Hypothalamus (tissue), 51 donors: Measurements from ENCODE around the gene SUSD6.
"Not testable (repeated sequence)": the region's sequence is repeated elsewhere in the genome, so short reads cannot be mapped to it uniquely, and the experiment has no call there.

Experiments used
- DNase-seq, 51 donors: peaks; one replicate each; lab custom pipeline; 2025; lab: John Stamatoyannopoulos, UW

SUSD6 gene

DNA sequence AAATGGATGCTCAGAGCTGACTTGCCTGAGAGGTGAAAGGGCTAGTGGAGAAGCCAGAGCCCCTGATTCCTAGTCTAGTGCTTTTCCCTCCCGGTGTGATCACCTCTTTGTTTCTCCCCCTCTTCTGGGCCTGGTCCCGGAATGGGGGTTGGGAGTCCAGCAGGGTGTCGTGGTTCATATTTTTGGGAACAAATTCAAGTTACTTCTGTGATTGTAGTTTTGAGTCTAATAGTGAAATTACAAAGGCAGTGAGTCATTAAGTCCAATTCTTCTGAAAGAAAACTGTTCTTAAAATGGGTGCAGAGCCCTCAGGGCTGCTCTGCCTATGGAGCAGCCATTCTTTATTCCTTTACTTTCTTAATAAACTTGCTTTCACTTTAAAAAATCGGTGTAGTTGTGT lies 7.6 kb downstream of the SUSD6 start:
- no peak for DNase-seq

DNA sequence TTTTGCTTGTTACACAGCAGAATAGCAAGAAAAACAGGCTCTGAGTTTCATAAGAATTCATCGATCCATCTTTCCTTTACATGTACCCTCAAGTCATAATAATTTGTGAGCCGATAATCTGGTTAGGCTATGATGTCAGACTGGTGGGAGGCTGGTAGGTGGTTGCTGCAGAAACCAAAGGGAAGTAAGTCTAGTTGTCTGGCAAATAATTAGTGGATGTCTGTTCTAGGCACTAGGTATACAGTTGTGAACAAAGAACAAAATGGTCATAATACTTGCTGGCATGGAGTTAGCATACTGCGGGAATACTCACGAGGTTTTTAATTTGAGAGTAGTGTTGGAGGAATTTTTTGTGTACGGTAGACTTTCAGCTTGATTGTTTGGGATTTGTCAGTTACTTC lies 8.8 kb downstream of the SUSD6 start:
- DNase-seq, result no peak

DNA sequence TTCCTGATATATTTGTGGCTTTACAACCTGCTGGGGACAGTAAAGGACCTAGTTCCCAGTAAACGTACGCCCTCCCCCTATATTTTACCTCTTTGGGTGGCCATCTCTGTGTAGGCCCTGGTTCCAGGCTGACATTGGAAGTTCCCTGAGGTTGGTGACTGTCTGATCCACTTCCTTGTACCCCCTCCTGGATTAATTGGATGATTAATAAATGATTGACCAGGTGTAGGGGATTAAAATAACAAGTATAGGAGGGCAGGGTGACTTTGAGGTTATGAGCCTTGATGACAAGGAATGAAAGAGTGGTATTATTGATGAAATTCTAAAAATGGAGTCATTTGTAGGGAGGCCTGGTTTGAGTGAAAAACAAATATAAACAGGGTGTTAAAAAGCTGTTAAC lies 9.6 kb downstream of the SUSD6 start:
- DNase-seq, result no peak

GRCh38 chr14:69624136-69624535 lies 12.7 kb downstream of the SUSD6 start:
- no peak for DNase-seq

- DNase-seq, result peak in 25 of 51 donors; percentile 12 to 58 (median 32)
Measured at GRCh38 chr14:69625299-69626131, 14.1 kb downstream of the SUSD6 start.

DNA sequence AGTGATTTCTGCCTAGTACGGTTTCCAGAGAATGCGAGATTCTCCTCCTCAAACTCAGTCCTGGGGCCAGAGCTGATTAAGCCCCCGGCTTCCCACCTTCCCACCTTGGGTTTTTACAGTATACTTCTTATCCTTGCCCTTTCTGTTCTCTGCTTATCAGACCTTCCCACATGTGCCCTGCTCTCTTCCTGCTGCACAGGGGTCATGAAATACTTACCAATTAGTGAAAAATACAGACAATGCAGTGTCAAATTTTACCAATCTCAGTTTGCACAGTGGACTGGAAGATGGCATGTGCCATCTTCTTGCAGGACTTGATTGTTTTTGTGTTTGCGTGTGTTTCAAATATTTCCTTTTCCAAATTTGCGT lies 14.7 kb downstream of the SUSD6 start:
- no peak for DNase-seq

GRCh38 chr14:69629225-69630127 lies 18.1 kb downstream of the SUSD6 start:
- no peak for DNase-seq

DNA sequence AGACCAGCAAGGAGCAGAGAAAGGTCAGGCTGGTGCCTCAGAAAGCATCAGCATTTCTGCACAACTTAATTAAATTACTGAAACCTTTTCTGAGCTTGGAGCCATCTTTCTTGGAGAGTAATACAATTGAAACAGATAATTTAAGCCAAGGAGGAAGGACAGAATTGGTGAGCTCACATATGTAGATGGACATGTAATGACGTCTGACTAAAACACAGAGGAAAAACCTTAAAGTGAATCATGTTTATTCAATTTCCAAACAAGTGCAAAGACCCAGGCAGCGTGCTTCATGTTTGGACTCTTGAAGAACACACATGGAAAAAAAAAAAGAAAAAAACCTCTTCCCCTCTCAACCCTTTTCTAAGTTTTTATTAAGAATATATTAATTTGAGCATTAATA lies 19.0 kb downstream of the SUSD6 start:
- DNase-seq, result no peak

GRCh38 chr14:69631509-69631908 lies 20.1 kb downstream of the SUSD6 start:
- no peak for DNase-seq

DNA sequence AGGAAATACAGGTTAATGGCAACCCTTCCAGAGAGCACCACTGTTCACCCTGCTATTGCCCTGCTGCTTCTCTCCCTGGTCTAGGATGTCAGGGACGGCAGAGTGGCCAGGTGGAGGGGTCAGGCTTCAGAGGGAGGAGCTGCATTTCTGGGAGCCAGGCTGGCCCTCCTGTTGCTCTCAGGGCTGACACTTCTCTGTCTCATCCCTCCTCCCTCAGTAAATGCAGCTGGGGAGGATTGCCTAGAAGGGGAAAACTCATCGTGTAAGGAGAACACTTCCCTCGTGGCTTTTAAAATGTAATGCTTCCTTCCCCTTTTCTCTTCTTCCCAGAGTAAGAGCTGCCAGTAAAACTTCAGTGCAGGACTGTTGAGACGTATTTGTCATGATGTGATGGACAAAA lies 20.8 kb downstream of the SUSD6 start:
- no peak for DNase-seq

DNA sequence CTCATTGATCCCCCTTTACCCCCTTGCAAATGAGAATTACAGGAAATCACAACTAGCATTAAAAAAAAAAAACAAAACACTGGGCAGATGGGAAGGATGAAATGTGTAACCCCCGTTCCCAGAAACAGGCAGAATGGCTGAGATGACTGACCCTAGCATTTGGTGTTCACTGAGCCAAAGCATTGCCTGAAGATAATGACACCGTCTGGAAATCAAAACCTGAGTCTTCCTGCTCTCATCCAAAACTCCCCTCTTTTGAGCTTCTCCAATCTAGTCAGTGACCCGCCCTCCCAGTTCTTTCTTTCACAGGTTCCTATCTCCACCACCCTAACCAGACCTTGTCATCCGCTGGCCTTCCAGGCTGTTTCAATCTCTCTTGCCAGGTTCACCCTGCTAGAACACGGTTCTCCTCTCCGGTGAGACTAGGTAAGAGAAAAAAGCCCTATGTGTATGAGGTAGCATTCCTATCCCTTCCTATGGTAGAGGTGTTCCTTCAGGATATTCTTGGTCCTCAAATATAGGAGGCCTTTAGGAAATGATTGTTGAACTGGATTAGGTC lies 21.3 kb downstream of the SUSD6 start:
- DNase-seq, result no peak

DNA sequence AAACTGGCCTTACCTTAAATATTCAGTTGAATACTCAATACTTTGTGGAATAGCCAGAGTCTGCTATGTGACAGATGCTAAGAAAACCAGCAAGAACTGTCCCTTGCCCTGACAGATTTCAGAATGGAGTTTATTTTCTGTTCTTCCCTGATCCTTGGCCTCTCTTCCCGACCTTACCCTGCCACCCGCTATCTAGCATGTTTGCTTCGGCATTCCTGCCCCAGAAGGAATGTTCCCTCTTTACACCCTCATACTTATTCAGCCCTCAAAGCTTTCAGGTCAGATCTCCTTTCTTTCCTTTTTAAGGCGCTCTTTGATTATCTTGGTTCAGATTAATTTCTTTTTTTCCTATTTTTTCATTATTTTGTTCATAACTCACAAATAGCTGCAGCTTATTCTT lies 21.8 kb downstream of the SUSD6 start:
- no peak for DNase-seq

DNA sequence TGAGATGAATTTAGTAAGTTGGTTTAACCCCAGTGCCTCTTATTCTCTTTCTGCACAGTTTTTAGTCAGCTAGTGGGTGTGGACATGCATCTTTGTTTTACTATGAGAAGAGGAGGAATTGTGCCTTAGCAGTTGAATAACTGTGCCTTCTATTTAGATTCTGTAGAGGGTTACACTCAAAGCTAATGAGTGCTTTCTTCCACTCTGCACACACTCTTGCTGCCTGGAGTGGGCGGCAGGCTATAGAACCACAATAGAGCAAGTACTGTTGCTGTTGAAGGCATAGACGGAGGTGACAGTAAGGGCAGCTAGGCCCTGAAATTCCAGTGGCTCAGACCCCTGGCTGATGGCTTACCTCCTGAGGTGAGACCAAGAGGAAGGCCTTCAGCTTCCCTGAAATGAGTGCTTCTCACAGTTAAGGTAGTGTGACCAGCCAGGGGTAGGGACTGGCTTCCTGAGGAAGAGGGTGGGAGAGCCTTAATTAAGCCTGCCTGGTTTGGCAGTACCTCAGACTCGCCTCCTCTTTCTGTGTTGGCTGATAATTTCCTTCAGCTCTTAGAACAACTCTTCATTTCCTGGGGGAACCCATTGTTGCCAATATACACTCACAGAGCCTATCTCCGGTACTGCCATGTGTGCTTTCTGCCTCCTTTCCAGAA lies 24.7 kb downstream of the SUSD6 start:
- DNase-seq, result peak in 1 of 51 donors; percentile 36

DNA sequence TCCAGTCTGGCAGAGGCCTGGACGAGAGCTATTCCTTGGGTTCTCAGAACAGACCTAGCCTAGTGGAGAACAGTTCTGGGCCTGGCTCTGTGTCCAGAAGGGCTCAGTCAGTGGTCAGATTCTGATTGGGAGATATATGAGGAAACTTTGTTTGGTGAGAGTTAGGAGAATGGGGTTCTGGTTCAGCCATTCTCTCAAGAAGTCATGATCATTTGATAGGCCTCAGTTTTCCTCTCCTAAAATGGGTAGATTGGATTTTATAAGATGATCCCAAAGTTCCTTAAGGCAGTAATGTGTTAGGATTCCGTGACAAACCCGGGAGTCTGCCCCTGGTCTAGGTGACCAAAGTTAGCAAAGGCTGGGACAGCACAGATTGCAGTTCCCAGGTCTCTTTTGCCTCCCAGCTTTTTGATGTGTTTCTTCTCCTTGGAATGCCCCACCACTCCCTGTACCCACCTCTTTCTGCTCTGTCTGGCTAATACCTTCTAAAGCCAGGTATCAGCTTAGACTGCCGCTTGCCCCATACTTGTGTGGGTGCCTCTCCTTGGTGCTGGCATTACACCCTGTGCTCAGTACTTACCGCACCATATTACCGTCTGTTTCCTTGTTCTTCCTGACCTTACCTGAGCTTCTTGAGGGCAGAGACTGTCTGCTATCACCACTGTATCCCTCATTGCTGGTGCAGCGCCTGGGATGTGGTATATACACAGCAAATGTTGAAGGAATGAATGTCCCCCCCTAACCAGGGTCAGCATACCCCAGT lies 25.5 kb downstream of the SUSD6 start:
- no peak for DNase-seq

- DNase-seq, result peak in 3 of 51 donors; percentile 17 to 23 (median 18)
Measured at GRCh38 chr14:69637503-69638031, 26.2 kb downstream of the SUSD6 start.

DNA sequence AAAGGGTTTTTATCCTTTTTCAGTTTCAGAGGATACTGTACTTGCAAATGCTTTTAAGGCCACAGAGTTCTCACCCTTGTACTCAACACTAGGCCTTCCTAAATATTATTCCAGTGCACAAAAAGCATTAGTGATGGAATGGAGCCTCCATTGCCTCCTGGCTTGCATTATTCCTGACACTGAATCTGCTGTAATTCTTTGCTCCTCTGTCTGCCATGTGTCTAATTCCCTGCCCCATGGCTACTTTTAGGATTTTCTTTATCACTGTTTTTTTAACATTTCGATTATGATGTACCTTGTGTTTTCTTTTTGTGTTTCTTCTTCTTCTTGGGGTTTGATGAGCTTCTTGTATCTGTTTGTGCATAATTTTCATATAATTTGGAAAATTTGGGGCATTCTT lies 29.5 kb downstream of the SUSD6 start:
- DNase-seq, result no peak

DNA sequence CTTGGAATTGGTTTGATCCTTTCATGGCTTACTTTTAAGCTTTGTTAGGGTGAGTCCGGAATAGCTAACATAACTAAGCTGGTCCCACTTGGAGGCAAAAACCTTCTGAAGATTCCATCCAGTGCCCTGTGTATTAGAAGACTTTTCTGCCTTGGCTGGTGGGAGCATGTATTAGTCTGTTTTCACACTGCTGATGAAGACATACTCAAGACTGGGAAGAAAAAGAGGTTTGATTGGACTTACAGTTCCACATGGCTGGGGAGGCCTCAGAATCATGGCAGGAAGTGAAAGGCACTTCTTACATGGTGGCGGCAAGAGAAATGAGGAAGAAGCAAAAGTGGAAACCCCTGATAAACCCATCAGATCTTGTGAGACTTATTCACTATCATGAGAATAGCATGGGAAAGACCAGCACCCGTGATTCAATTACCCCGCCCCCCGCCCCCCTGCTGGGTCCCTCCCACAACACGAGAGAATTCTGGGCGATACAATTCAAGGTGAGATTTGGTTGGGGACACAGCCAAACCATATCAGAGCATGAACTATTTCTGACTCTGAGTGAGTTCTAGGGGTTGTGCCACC lies 30.9 kb downstream of the SUSD6 start:
- DNase-seq, result not testable (repeated sequence)

DNA sequence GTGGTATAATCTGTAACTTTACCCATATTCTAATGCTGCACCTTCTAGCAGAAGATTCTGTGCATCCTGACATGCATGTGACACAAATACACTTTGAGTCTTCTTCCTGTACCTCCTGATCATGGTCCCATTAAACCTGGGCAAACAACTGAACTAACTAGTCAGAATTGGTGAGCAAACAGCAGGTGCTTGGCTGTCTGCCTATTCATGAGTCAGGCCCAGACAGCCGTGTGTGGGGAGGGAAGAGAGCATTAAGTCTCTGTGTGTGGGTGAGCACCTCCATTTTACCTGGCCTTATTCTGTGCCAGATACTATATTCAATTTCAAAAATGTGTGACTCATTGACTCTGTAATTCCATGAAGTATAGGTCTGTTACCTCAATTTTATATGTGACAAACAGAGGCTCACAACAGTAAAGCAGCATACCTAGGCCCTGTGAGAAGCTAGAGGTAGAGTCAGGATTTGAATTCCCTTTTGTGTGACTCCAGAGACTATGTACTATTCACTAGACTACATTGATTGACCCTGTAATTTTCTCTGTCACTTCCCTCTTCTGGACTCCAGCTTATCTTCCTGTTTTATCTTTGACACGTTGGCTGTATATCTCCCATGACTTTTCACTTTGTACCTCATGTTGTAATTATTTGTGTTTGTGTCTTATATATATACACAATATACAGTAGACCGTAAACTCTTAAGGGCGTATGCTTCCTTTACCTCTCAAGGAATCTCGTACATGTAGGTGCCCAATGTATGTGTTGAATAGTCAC lies 32.2 kb downstream of the SUSD6 start:
- DNase-seq, result peak in 4 of 51 donors; percentile 11 to 41 (median 26)

DNA sequence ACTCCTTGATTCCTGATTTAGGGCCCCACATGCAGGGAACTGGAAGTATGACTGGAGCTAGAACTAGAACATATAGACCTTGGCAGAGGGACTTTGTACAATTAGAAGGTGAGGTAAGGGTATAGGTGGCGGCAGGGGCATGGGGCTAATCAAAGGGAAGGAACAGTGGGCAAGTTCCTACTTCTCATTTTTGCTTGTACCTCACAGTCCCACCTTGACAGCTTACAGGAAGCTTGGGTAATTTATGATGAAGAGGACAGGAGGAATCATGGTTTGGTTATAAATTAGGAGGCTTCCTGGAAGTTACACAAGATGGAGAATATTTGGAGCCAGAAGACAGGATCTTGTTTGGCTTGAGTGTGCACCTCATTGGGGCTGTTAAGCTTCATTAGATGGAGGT lies 33.4 kb downstream of the SUSD6 start:
- no peak for DNase-seq
